Neural cell (in vitro differentiated cells): ENCODE measurements around the gene MORF4L2. TPM values are rescaled to one million over a fixed set of nuclear protein-coding genes. Genes with fewer than 3 reads are reported as not detected.

ENCODE experiments used
- H2AFZ ChIP-seq: fragments of 200-600, 300-800 bp; sonication (generic), shearing (Covaris generic); 2 replicates; pipeline ENCODE4 v1.6.0; 2014; ENCODE audit warnings: low read depth, mild to moderate bottlenecking, antibody characterized with exemption, low read length, moderate library complexity
- H3F3A ChIP-seq: fragments of 200-600 bp; shearing (Covaris generic); 2 replicates; pipeline ENCODE4 v1.6.1; 2016; ENCODE audit warnings: mild to moderate bottlenecking, moderate library complexity, mixed read lengths, antibody characterized with exemption, low read length; ENCODE audit not compliant: insufficient read depth, poor library complexity, severe bottlenecking
- H3K27ac ChIP-seq: fragments of 200-600, 300-800 bp; sonication (generic), shearing (Covaris generic); 2 replicates; pipeline ENCODE4 v1.5.1; 2014; ENCODE audit warnings: mild to moderate bottlenecking, low read length, moderate library complexity
- H3K27me3 ChIP-seq: fragments of 300-800, 200-600 bp; sonication (generic), shearing (Covaris generic); 2 replicates; pipeline ENCODE4 v1.6.0; 2014; ENCODE audit warnings: mild to moderate bottlenecking, low read depth, low read length, moderate library complexity; ENCODE audit not compliant: insufficient read depth
- H3K36me3 ChIP-seq: fragments of 300-800, 200-600 bp; sonication (generic), shearing (Covaris generic); 2 replicates; pipeline ENCODE4 v1.5.1; 2014; ENCODE audit warnings: mild to moderate bottlenecking, antibody characterized with exemption, low read length, moderate library complexity; ENCODE audit not compliant: insufficient read depth
- H3K4me2 ChIP-seq: fragments of 300-800, 200-600 bp; sonication (generic), shearing (Covaris generic); 2 replicates; pipeline ENCODE4 v1.6.0; 2014; ENCODE audit warnings: mild to moderate bottlenecking, low read length
- H3K4me3 ChIP-seq: fragments of 300-800, 200-600 bp; sonication (generic), shearing (Covaris generic); 2 replicates; pipeline ENCODE4 v1.5.1; 2014; ENCODE audit warnings: mild to moderate bottlenecking, low read length, moderate library complexity
- H3K79me2 ChIP-seq: fragments of 200-600 bp; shearing (Covaris generic); replicated peaks from 2 replicates; pipeline ENCODE4 v1.6.0; 2014; ENCODE audit warnings: mild to moderate bottlenecking, low read length, moderate library complexity; ENCODE audit not compliant: insufficient read depth
- H3K9ac ChIP-seq: fragments of 300-800, 200-600 bp; sonication (generic), shearing (Covaris generic); 2 replicates; pipeline ENCODE4 v1.6.1; 2016; ENCODE audit warnings: mild to moderate bottlenecking, low read length, mixed read lengths
- H3K9me2 ChIP-seq: fragments of 200-600 bp; shearing (Covaris generic); 2 replicates; pipeline ENCODE4 v1.6.1; 2016; ENCODE audit warnings: mild to moderate bottlenecking, low read length, mixed read lengths; ENCODE audit not compliant: insufficient read depth
- H3K9me3 ChIP-seq: fragments of 200-600, 300-800 bp; sonication (generic), shearing (Covaris generic); 2 replicates; pipeline ENCODE4 v1.6.1; 2016; ENCODE audit warnings: mild to moderate bottlenecking, mixed run types, low read length, moderate library complexity, mixed read lengths
- H4K20me1 ChIP-seq: fragments of 200-600 bp; shearing (Covaris generic); 2 replicates; pipeline ENCODE4 v1.6.1; 2016; ENCODE audit warnings: mild to moderate bottlenecking, mixed run types; ENCODE audit not compliant: insufficient read depth
- EP300 ChIP-seq: fragments of 450-650 bp; conservative IDR thresholded peaks from 2 replicates; pipeline ENCODE4 v1.6.1; 2014; ENCODE audit warnings: antibody characterized with exemption, mild to moderate bottlenecking, moderate library complexity; ENCODE audit not compliant: poor library complexity, severe bottlenecking
- EZH2 ChIP-seq: fragments of 200-600, 300-800 bp; shearing (Covaris generic), sonication (generic); IDR thresholded peaks from 2 replicates; pipeline ENCODE4 v1.6.1; 2014; ENCODE audit warnings: antibody characterized with exemption, low read length, borderline replicate concordance, mild to moderate bottlenecking; ENCODE audit not compliant: insufficient read depth, poor library complexity, severe bottlenecking
- MXI1 ChIP-seq: fragments of 450-650 bp; conservative IDR thresholded peaks from 2 replicates; pipeline ENCODE4 v1.6.1; 2014; ENCODE audit warnings: antibody characterized with exemption, mild to moderate bottlenecking; ENCODE audit not compliant: poor library complexity, severe bottlenecking
- POLR2AphosphoS5 ChIP-seq: IDR thresholded peaks from 2 replicates; pipeline ENCODE4 v1.6.1; 2012
- RAD21 ChIP-seq: fragments of 450-650 bp; conservative IDR thresholded peaks from 2 replicates; pipeline ENCODE4 v1.6.1; 2014; ENCODE audit warnings: antibody characterized with exemption, mild to moderate bottlenecking, moderate library complexity
- SMC3 ChIP-seq: fragments of 450-650 bp; conservative IDR thresholded peaks from 2 replicates; pipeline ENCODE4 v1.6.1; 2014; ENCODE audit warnings: antibody characterized with exemption, mild to moderate bottlenecking, moderate library complexity; ENCODE audit not compliant: poor library complexity
- TAF1 ChIP-seq: IDR thresholded peaks from 2 replicates; pipeline ENCODE4 v1.6.1; 2012; ENCODE audit warnings: low read depth
- polyA plus RNA-seq: library from polyadenylated mRNA; depleted of rRNA; stranded (reverse); fragments of >200 nt; gene quantifications from 2 replicates; pipeline ENCODE4 v1.2.3, GENCODE V29; 2014
- TF ChIP-seq, protein P1 (sequence below): IDR thresholded peaks from 2 replicates; pipeline ENCODE4 v1.6.1; 2012; ENCODE audit warnings: borderline replicate concordance
- TF ChIP-seq, protein P2 (sequence below): fragments of 450-650 bp; IDR thresholded peaks from 2 replicates; pipeline ENCODE4 v1.5.1; 2014; ENCODE audit warnings: antibody characterized with exemption, mild to moderate bottlenecking, moderate library complexity; ENCODE audit not compliant: poor library complexity, severe bottlenecking

The MORF4L2 gene
- polyA plus RNA-seq, 1 donor from 2014 or later, result 1,340 TPM

DNA sequence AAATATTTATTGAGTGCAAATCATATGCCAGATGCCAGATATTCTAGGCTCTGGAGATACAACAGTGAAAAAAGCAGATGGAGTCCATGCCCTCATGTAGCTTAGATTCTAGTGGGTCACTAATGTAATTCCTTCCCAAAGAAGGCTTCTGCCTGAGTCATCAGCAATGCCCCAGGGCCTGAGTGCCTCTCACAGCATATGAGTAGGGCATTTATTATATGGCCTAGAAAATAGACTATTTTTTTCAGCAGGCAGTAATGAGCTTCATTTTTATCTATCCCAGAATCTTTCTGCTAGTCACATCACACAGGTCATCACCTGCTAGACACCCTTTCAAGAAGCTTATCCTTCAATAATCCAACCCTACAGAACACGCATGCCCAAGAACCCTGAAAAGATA lies 46.5 kb upstream of the MORF4L2 start:
- Histone ChIP-seq H4K20me1 (no peaks in the 10 kb centered on the region), H3K4me2 (no peak overlapping the region), H3K27ac (no peak overlapping the region), H3K27me3 (no peaks in the 10 kb centered on the region), H3K9me3 (no peaks in the 10 kb centered on the region), H3K36me3 (no peaks in the 10 kb centered on the region), H3K9ac (no peak overlapping the region), H3K79me2 (no peaks in the 10 kb centered on the region), H3K9me2 (no peaks in the 10 kb centered on the region), H3F3A (no peaks in the 10 kb centered on the region), H3K4me3 (no peak overlapping the region), H2AFZ (no peak overlapping the region)
- TF ChIP-seq POLR2AphosphoS5, result no peak
- TF ChIP-seq MXI1, result no peak
- TF ChIP-seq SMC3, result no peak
- TF ChIP-seq, protein P1, sequence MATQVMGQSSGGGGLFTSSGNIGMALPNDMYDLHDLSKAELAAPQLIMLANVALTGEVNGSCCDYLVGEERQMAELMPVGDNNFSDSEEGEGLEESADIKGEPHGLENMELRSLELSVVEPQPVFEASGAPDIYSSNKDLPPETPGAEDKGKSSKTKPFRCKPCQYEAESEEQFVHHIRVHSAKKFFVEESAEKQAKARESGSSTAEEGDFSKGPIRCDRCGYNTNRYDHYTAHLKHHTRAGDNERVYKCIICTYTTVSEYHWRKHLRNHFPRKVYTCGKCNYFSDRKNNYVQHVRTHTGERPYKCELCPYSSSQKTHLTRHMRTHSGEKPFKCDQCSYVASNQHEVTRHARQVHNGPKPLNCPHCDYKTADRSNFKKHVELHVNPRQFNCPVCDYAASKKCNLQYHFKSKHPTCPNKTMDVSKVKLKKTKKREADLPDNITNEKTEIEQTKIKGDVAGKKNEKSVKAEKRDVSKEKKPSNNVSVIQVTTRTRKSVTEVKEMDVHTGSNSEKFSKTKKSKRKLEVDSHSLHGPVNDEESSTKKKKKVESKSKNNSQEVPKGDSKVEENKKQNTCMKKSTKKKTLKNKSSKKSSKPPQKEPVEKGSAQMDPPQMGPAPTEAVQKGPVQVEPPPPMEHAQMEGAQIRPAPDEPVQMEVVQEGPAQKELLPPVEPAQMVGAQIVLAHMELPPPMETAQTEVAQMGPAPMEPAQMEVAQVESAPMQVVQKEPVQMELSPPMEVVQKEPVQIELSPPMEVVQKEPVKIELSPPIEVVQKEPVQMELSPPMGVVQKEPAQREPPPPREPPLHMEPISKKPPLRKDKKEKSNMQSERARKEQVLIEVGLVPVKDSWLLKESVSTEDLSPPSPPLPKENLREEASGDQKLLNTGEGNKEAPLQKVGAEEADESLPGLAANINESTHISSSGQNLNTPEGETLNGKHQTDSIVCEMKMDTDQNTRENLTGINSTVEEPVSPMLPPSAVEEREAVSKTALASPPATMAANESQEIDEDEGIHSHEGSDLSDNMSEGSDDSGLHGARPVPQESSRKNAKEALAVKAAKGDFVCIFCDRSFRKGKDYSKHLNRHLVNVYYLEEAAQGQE, result no peak
- TF ChIP-seq RAD21, result no peak
- TF ChIP-seq EZH2, result no peak
- TF ChIP-seq, protein P2, sequence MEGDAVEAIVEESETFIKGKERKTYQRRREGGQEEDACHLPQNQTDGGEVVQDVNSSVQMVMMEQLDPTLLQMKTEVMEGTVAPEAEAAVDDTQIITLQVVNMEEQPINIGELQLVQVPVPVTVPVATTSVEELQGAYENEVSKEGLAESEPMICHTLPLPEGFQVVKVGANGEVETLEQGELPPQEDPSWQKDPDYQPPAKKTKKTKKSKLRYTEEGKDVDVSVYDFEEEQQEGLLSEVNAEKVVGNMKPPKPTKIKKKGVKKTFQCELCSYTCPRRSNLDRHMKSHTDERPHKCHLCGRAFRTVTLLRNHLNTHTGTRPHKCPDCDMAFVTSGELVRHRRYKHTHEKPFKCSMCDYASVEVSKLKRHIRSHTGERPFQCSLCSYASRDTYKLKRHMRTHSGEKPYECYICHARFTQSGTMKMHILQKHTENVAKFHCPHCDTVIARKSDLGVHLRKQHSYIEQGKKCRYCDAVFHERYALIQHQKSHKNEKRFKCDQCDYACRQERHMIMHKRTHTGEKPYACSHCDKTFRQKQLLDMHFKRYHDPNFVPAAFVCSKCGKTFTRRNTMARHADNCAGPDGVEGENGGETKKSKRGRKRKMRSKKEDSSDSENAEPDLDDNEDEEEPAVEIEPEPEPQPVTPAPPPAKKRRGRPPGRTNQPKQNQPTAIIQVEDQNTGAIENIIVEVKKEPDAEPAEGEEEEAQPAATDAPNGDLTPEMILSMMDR, result no peak
- TF ChIP-seq TAF1, result no peak
- TF ChIP-seq EP300, result no peak

DNA sequence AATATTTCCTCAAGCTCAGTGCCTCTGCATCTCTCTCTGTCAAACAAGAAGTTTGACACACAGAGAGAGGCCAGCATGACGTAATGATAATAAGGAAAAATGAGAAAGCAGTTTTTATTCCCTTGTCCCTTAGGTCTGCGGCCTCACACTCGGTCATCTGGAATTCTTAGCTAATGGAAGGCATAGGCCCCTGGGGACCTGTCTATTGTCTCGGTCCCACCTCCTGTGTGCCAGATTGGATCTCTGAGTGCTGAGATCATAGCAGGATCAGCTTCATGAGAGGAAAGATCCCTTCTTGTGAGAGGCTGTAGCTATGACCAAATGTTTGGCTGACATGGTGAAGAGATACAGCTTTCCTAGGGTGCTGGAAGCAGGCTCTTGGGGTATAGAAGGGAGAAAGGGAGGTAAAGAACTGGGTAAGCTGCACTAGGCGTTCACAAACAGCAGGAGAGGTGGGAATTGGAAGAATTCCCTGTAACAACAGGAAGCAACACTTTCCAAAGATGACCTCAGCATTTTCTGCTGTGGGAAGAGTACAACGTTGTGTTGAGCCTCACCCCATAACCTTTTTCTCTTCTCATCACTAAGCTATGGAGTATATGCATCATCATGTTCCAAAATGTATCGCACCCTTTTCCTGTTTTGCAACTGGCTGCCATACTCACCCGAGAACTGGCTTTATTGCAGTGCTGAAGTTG lies 44.4 kb upstream of the MORF4L2 start:
- Histone ChIP-seq H3F3A (no peaks in the 10 kb centered on the region), H3K4me3 (no peak overlapping the region), H3K27ac (peak overlapping the region; percentile 57), H3K9me2 (no peaks in the 10 kb centered on the region), H3K9ac (peak overlapping the region; percentile 29), H2AFZ (no peak overlapping the region), H3K9me3 (no peaks in the 10 kb centered on the region), H3K27me3 (no peaks in the 10 kb centered on the region), H3K79me2 (no peaks in the 10 kb centered on the region), H3K4me2 (no peak overlapping the region), H4K20me1 (no peaks in the 10 kb centered on the region), H3K36me3 (no peaks in the 10 kb centered on the region)
- TF ChIP-seq EP300, result no peak
- TF ChIP-seq RAD21, result no peak
- TF ChIP-seq MXI1, result no peak
- TF ChIP-seq, protein P2, result no peak
- no peak for TF ChIP-seq SMC3
- TF ChIP-seq EZH2, result no peak
- TF ChIP-seq TAF1, result no peak
- TF ChIP-seq POLR2AphosphoS5, result peak; percentile 34
- TF ChIP-seq, protein P1, result peak; percentile 20
